GM12865 (cell line): ENCODE data around the gene UBA1.
A peak's percentile ranks its signal among the peaks of the same experiment; 100 is the strongest.

Experiments used
- DNase-seq: peaks from one replicate; pipeline ENCODE4 v3.0.0; 2010; ENCODE audit warnings: low read depth
- H3K4me3 ChIP-seq: 2 replicates; pipeline ENCODE4 v1.5.1; 2011; ENCODE audit warnings: mild to moderate bottlenecking, low read depth, low read length, control low read depth
- TF ChIP-seq, protein P1 (sequence below): IDR thresholded peaks from 2 replicates; pipeline ENCODE4 v1.5.1; 2011; ENCODE audit warnings: low read length, control low read depth, low read depth, inconsistent platforms; ENCODE audit not compliant: insufficient read depth; ENCODE audit errors: missing control alignments

Gene UBA1

DNA sequence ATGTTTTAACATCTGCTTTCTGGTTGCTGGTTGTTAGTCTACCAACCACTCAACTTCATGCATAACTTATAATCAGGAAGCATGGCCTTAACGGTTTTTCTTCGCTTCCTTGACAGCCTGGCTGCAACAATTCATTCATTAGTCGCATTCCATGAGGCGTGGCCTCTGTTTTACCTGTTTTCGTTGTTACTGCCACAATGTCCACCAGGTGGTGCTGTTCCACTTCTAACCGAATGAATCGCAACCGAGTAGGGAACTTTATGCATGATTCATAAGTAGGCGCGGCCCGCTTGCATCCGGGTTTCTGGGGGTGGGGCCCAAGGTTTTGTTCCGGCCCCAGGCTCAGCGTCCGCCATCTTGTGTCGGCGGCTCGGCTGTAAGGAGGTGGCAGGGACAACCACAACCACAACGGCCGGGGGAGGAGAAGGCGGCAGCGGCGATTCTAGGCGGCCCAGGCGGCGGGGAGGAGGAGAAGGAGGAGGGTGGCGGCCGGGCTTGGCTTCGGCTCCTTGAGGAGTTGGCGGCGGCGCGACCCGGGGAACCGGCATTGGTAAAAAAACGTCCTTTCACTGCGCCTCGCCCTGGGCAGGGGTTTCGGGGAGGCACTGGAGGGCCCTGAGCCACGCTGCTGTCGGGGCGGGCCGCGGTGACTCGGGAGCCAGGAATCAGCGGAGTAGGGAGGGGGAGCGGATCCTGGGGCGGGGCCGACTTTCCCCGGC lies at the start of gene UBA1:
Gene UBA1, plus strand, starts transcription at position 355 of the 719 bp plus-strand sequence. CDS start 4,974 bp downstream, outside the sequence.
- DNase-seq = peak; percentile 96
- H3K4me3 ChIP-seq = peak within 1 kb of the TSS; percentile 80
- TF ChIP-seq, protein P1, sequence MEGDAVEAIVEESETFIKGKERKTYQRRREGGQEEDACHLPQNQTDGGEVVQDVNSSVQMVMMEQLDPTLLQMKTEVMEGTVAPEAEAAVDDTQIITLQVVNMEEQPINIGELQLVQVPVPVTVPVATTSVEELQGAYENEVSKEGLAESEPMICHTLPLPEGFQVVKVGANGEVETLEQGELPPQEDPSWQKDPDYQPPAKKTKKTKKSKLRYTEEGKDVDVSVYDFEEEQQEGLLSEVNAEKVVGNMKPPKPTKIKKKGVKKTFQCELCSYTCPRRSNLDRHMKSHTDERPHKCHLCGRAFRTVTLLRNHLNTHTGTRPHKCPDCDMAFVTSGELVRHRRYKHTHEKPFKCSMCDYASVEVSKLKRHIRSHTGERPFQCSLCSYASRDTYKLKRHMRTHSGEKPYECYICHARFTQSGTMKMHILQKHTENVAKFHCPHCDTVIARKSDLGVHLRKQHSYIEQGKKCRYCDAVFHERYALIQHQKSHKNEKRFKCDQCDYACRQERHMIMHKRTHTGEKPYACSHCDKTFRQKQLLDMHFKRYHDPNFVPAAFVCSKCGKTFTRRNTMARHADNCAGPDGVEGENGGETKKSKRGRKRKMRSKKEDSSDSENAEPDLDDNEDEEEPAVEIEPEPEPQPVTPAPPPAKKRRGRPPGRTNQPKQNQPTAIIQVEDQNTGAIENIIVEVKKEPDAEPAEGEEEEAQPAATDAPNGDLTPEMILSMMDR = peak; percentile 50

DNA sequence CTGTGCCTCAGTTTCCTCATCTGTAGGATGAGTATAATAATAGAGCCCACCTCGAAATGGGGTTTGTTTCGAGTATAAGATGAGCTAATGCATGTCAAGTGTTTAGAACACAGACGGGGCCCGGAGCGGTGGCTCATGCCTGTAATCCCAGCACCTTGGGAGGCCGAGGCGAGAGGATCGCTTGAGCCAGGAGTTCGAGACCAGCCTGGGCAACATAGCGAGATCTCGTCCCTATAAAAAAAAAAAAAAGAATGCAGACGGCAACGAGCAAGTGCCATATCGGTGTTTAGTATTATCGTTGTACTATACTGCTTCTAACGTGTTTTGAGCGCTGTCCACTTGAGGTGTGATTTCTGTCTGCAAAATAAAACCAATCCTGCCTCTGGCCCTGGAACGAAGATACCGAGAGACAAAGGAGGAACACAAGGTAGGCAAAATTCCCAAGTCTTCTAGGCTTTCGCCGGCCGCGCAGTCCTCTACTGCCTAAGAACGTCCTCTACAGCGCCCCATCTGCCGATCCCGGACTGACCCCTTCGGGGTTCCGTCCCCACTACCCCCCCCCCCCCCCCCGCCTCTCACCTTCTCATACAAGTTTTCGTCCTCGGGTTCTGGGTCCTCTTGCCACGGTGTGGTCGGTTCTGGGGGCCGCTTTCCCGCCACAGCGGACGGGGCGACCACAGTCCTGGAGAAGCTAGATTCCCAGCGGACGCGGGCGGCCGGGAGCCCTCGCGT lies 49.6 kb upstream of the UBA1 start:
- DNase-seq = peak; percentile 61
- H3K4me3 ChIP-seq = peak overlapping the region; percentile 85

DNA sequence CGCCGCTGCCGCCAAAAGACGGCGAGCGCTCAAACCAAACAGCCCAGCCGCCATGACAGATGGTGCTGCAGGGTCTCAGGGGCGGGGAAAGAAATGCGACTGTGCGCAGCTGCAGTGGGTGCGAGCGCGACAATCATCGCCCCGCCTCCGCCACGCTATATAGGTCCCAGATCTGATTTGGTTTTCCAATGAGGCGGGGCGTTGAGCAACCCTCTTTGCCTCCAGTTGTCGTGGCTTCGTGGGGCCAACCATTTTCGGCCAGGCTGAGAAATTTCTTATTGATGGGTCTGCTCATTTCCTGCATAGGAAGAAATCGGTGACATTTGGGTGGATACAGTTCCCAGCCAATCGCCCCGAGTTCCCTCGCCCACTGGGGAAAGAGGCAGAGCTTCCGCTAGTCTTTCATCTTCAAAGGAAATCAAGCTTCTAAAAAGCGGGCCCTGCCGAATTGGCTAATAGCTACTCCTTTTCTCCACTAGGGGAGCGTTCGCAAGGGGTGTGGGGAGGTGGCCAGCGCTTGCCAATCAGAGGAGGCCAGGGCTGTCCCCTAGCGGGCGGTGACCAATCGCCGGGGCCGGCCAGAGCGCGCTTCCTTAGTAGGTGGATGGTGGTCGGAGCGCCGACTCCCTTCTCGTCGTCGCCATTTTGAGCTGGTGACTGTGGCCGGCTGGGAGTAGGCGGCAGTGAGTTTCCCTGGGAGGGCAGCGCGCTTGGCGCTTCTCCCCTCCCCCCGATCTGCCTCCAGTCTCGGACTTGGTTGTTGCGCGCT lies 48.8 kb upstream of the UBA1 start, which contains the start of the genes NDUFB11 and RBM10:
Gene NDUFB11, minus strand, starts transcription at position 77 of the 769 bp plus-strand sequence. Its CDS starts 23 bp downstream, at position 54.
Gene RBM10, plus strand, starts transcription at position 596 of the 769 bp plus-strand sequence. CDS start 2,261 bp downstream, outside the sequence.
- DNase-seq = peak; percentile 96
- TF ChIP-seq, protein P1 = peak; percentile 59
- peak within 1 kb of the TSS; percentile 85 for H3K4me3 ChIP-seq

More for the DNA sequence above, 49.6 kb upstream of the UBA1 start:
- TF ChIP-seq, protein P1 = no peak

DNA sequence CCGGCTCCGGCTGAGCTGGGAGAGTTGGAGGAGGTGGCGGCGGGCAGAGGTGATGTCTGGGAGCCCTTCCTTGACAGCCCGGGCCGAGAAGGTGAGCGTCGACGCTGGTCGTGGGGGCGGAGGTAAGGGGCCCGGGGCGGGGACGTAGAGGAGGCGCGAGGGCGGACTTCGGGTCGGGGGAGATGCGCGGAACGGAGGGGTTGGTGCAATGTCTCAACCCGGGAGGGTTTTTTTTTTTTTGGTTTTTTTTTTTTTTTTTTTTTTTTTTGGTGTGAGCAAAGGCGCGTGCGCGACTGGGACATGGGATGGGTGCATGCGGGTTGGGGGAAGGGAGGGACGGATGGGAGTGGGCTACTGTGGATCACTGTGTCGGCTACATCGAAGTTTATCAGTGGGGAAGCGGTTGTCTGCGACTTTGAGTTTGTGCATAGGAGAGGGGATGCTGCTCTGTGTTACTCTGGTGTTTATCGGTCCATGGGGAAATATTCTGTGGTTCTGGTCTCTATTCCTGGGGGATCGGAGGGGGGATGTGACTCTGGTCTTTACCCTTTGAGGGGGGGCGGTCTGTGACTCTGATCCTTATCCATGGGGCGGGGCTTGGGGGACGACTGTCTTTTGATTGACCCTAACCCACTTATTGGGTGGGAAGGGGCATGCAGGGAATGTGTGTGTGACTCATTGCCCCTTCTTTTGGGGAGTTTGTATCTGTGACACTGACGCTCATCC lies 48.1 kb upstream of the UBA1 start:
- TF ChIP-seq, protein P1 = no peak
- no peak for DNase-seq
- peak overlapping the region; percentile 85 for H3K4me3 ChIP-seq

DNA sequence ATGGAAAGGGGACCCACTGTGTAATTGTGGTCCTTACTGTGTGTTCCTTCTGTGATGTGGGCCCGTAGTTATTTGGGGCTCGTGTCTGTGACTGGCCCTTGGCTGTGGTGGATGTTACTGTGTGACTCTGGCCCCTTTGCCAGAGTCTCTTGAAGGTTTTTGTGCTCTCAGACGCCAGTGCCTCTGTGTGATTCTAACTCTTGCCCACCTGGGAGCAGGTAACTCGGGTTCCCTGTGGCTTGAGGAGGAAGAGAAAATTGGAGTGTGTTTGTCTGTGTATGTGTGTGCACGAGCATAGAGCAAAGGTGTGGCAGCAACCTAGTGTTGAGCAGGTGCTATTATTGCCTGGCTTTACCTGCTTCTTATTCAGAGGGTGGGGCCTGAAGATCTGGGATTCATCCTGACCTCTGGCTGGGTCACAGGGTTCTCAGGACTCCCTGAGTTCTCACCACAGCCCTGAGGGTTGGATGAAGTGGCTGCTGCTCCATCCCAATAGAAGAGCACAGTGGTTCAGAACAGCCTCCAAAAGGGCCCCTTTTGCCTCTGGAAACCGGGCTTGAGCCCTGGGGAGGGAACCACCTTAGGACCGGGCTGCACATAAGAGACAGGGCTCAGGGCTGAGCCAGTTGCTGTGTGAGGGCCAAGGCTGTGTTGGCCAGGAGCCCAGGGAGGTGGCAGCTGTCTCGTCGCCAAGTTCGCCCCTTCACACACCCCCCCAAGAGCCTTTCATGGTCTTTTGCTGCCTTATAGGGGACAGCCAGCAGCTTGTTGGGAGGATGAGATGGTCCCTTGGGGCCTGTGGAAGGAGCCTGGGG lies 47.3 kb upstream of the UBA1 start:
- TF ChIP-seq, protein P1 = no peak
- DNase-seq = no peak
- peak overlapping the region; percentile 85 for H3K4me3 ChIP-seq
